ENCODE measurements around the gene KCNH8.
"Not testable (repeated sequence)": the region's sequence is repeated elsewhere in the genome, so short reads cannot be mapped to it uniquely, and the experiment has no call there.

KCNH8 gene

GRCh38 chr3:19213603-19214220, 65.4 kb downstream of the KCNH8 start:
- Mint-ChIP-seq H3K9me3 (no peaks in the 10 kb centered on the region), H3K4me3 (no peak overlapping the region), H3K4me1 (ENCODE audit: low read depth) (no peaks in the 10 kb centered on the region), H3K36me3 (ENCODE audit: low read depth) (no peaks in the 10 kb centered on the region), H3K27me3 (no peaks in the 10 kb centered on the region), H3K27ac (no peak overlapping the region)
- DNase-seq = no peak

- no peak for DNase-seq
- H3K4me3 Mint-ChIP-seq = no peak overlapping the region
- no peaks in the 10 kb centered on the region for H3K36me3 Mint-ChIP-seq (ENCODE audit: low read depth)
- H3K27me3 Mint-ChIP-seq = no peaks in the 10 kb centered on the region
- no peaks in the 10 kb centered on the region for H3K4me1 Mint-ChIP-seq (ENCODE audit: low read depth)
- H3K9me3 Mint-ChIP-seq = no peaks in the 10 kb centered on the region
- no peak overlapping the region for H3K27ac Mint-ChIP-seq
Measured at GRCh38 chr3:19215427-19215826, 67.1 kb downstream of the KCNH8 start.

- Mint-ChIP-seq H3K4me3 (no peak overlapping the region), H3K27ac (no peak overlapping the region), H3K9me3 (no peaks in the 10 kb centered on the region), H3K27me3 (no peaks in the 10 kb centered on the region), H3K4me1 (ENCODE audit: low read depth) (no peaks in the 10 kb centered on the region), H3K36me3 (ENCODE audit: low read depth) (no peaks in the 10 kb centered on the region)
- DNase-seq = no peak
Measured at GRCh38 chr3:19216669-19217337, 68.5 kb downstream of the KCNH8 start.

GRCh38 chr3:19220311-19220710, 72.0 kb downstream of the KCNH8 start:
- Mint-ChIP-seq H3K27ac (no peak overlapping the region), H3K4me1 (ENCODE audit: low read depth) (no peaks in the 10 kb centered on the region), H3K9me3 (no peaks in the 10 kb centered on the region), H3K27me3 (no peaks in the 10 kb centered on the region), H3K36me3 (ENCODE audit: low read depth) (no peaks in the 10 kb centered on the region), H3K4me3 (no peak overlapping the region)
- no peak for DNase-seq

DNA sequence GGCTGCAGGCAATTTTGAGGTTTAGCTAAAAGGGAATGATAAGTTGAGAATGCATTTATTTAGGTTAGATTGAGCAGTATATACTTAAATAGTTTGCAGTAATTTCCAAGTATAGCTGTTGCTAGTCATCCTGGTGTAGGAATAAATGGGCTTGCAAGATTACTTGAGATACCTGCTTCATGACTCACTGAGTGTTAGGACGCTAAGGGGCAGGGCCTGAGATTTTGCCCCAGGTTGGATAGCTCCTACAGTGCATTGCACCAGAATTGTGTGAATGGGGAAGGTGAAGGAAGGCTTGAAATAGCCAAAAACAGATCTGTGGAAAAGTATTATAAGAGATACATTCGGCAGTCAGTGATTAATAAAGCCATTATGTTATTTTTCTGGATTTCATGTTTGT, 72.8 kb downstream of the KCNH8 start:
- no peak overlapping the region for H3K4me3 Mint-ChIP-seq
- no peaks in the 10 kb centered on the region for H3K9me3 Mint-ChIP-seq
- no peak for DNase-seq
- H3K27ac Mint-ChIP-seq = no peak overlapping the region
- no peaks in the 10 kb centered on the region for H3K27me3 Mint-ChIP-seq
- no peaks in the 10 kb centered on the region for H3K4me1 Mint-ChIP-seq (ENCODE audit: low read depth)
- no peaks in the 10 kb centered on the region for H3K36me3 Mint-ChIP-seq (ENCODE audit: low read depth)

DNA sequence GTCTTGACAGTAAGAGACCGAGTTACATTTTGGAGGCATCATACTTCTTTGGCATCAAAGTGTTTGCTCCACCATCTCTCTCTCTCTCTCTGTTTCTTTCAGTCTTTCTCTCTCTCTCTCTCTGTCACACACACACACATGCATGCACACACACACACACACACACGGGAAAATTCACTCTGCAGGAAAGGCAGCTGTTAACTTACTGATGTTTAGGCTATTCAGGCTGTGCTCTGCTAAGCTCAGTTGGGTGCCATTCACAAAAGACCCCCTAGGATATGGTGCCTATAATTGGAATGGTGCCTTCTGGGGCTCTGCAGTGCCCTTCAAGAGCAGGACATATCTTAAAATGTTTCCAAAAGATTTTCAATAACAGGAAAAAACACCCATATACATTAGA, 78.2 kb downstream of the KCNH8 start:
- Mint-ChIP-seq H3K36me3 (ENCODE audit: low read depth) (no peaks in the 10 kb centered on the region), H3K27ac (no peak overlapping the region), H3K4me1 (ENCODE audit: low read depth) (no peaks in the 10 kb centered on the region), H3K4me3 (no peak overlapping the region), H3K27me3 (no peaks in the 10 kb centered on the region), H3K9me3 (no peaks in the 10 kb centered on the region)
- DNase-seq = no peak

DNA sequence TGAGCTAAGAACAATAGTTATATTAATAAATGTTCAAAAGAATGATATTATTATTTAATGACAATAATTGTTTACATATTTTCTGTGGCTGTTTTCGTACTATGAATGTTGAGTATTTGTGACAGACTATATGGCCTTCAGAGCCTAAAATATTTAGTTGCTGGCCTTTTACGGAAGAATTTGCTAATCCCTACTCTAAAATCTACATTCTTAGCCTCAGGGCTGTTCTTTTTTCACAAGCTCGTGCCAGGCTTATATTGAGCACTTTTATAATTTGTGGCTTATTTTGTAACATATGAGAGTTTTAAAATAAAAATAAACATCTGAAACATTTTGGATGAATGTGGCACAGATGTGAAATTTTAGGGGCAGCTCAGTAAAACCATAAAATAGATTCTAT, 79.9 kb downstream of the KCNH8 start:
- no peak for DNase-seq
- Mint-ChIP-seq H3K36me3 (ENCODE audit: low read depth) (no peaks in the 10 kb centered on the region), H3K4me1 (ENCODE audit: low read depth) (no peaks in the 10 kb centered on the region), H3K9me3 (no peaks in the 10 kb centered on the region), H3K27ac (no peak overlapping the region), H3K4me3 (no peak overlapping the region), H3K27me3 (no peaks in the 10 kb centered on the region)

- no peak overlapping the region for H3K27ac Mint-ChIP-seq
- H3K36me3 Mint-ChIP-seq (ENCODE audit: low read depth) = no peaks in the 10 kb centered on the region
- DNase-seq = no peak
- no peak overlapping the region for H3K4me3 Mint-ChIP-seq
- peaks cover 4% of the 10 kb centered on the region for H3K4me1 Mint-ChIP-seq (ENCODE audit: low read depth)
- H3K9me3 Mint-ChIP-seq = no peaks in the 10 kb centered on the region
- peaks cover 4% of the 10 kb centered on the region for H3K27me3 Mint-ChIP-seq
Measured at GRCh38 chr3:19229086-19229485, 80.8 kb downstream of the KCNH8 start.

DNA sequence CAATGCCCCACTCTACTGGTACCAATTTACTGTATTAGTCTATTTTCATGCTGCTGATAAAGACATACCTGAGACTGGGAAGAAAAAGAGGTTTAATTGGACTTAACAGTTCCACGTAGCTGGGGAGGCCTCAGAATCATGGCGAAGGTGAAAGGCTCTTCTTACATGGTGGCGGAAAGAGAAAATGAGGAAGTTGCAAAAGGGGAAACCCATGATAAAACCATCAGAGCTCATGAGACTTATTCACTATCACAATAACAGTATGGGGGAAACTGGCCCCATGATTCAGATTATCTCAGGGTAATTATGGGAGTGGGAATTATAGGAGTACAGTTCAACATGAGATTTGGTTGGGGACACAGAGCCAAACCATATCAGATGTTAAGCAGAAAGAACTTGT, 81.6 kb downstream of the KCNH8 start:
- not testable (repeated sequence) for H3K27ac Mint-ChIP-seq; DNase-seq; H3K4me1 Mint-ChIP-seq (ENCODE audit: low read depth); H3K36me3 Mint-ChIP-seq (ENCODE audit: low read depth); H3K27me3 Mint-ChIP-seq; H3K9me3 Mint-ChIP-seq; H3K4me3 Mint-ChIP-seq

DNA sequence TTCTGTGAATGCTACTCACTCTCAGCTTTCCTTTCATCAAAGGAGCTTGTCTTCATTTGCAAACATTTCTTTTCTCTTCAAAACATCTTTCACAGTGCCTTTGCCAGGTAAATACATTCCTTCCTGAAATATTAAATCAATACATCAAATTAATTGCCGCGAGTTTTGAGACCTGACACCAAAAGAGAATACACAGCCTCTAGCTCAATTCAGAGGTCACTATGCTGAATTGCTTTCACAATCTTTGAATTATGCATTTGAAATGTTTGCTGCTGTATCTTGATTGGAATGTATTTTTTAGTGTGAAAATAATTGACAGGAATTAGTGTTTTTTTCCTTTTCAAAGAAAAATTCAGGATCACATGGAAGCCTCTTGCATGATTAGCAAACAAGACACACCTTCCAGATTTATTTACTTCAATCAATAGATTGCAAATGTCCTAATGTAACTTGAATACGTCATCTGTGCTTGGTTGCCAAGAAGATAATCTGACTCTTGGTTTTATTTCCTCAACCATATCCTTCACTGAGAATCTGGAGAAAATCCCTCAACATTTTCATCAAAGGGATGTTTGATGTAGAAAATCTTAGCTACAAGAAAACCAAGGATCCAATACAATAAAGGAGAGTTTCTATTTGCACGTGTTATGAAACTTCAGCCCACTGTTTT, 83.6 kb downstream of the KCNH8 start:
- DNase-seq = no peak
- Mint-ChIP-seq H3K27ac (no peak overlapping the region), H3K36me3 (ENCODE audit: low read depth) (no peaks in the 10 kb centered on the region), H3K27me3 (peaks cover 4% of the 10 kb centered on the region), H3K4me3 (no peak overlapping the region), H3K9me3 (no peaks in the 10 kb centered on the region), H3K4me1 (ENCODE audit: low read depth) (peaks cover 4% of the 10 kb centered on the region)

DNA sequence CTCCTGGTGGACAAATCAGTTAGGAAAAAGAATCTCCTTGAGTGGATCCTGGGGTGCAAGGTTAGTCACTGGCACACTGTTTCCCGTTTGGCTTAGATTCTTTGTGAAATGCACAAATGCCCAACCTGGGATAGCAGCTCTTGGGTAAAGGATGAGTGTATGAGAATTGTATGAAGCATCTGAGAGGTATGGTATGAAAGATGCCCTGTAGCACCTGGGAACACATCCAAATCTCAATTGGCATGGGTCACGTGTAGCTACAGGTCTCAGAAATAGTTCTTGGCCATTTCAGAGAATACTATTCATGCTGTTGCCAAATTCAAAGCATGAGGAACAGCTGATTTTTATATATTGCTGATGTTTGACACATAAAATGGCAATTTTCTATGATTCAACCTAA, 84.3 kb downstream of the KCNH8 start:
- Mint-ChIP-seq H3K27me3 (peaks cover 4% of the 10 kb centered on the region), H3K9me3 (no peaks in the 10 kb centered on the region), H3K4me1 (ENCODE audit: low read depth) (peaks cover 4% of the 10 kb centered on the region), H3K36me3 (ENCODE audit: low read depth) (no peaks in the 10 kb centered on the region), H3K4me3 (no peak overlapping the region), H3K27ac (no peak overlapping the region)
- DNase-seq = no peak

DNA sequence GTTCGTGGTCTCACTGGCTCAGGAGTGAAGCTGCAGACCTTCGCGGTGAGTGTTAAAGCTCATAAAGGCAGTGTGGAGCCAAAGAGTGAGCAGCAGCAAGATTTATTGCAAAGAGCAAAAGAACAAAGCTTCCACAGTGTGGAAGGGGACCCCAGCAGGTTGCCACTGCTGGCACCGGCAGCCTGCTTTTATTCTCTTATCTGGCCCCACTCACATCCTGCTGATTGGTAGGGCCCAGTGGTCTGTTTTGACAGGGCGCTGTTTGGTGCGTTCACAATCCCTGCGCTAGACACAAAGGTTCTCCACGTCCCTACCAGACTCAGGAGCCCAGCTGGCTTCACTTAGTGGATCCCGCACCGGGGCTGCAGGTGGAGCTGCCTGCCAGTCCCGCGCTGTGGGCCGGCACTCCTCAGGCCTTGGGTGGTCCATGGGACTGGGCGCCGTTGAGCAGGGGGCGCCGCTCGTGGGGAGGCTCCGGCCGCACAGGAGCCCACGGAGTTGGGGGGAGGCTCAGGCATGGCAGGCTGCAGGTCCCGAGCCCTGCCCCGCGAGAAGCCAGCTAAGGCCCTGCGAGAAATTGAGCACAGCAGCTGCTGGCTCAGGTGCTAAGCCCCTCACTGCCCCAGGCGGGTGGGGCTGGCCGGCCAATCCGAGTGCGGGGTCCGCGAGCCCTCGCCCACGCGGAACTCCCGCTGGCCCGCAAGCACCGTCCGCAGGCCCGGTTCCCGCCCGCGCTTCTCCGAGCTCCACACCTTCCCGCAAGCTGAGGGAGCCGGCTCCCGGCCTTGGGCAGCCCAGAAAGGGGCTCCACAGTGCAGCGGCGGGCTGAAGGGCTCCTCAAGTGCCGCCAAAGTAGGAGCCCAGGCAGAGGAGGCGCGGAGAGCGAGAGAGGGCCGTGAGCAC, 85.8 kb downstream of the KCNH8 start:
- H3K9me3 Mint-ChIP-seq; DNase-seq; H3K27me3 Mint-ChIP-seq; H3K27ac Mint-ChIP-seq; H3K4me1 Mint-ChIP-seq (ENCODE audit: low read depth); H3K4me3 Mint-ChIP-seq; H3K36me3 Mint-ChIP-seq (ENCODE audit: low read depth): not testable (repeated sequence)

DNA sequence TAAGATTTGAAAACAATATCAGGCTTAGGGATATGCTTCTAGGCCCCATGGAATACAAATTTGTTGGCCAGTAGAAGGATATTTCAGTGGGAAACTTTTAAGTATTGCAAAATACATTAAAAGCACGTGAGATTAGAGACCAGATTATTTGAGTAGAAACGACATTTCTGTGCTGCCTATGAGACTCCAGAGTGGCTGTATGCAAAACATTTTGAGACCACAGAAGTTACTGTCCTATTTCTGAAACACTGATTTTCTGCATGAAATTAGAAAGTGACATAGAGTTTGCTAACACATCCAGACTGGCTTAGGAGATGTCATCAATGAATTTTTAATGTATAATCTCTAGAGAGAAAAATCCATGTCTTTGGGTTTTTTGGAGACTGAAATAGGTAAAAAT, 99.8 kb downstream of the KCNH8 start:
- Mint-ChIP-seq H3K27ac (no peak overlapping the region), H3K27me3 (no peaks in the 10 kb centered on the region), H3K9me3 (peaks cover 5% of the 10 kb centered on the region), H3K4me3 (no peak overlapping the region), H3K36me3 (ENCODE audit: low read depth) (no peaks in the 10 kb centered on the region), H3K4me1 (ENCODE audit: low read depth) (no peaks in the 10 kb centered on the region)
- DNase-seq = no peak

- H3K4me3 Mint-ChIP-seq = no peak overlapping the region
- H3K9me3 Mint-ChIP-seq = peaks cover 5% of the 10 kb centered on the region
- no peak for DNase-seq
- H3K4me1 Mint-ChIP-seq (ENCODE audit: low read depth) = no peaks in the 10 kb centered on the region
- H3K27ac Mint-ChIP-seq = no peak overlapping the region
- H3K36me3 Mint-ChIP-seq (ENCODE audit: low read depth) = no peaks in the 10 kb centered on the region
- no peaks in the 10 kb centered on the region for H3K27me3 Mint-ChIP-seq
Measured at GRCh38 chr3:19248767-19249166, 100.5 kb downstream of the KCNH8 start.
